Measurements from ENCODE around the gene CREB5.
A peak's percentile ranks its signal among the peaks of the same experiment; 100 is the strongest.

CREB5 gene

GRCh38 chr7:28474282-28474638 is 61.9 kb downstream of the CREB5 start:
- TF ChIP-seq CTCF (conservative IDR thresholded peaks at IDR 0.05; ENCODE audit: low read length): no peak
- H3K4me3 ChIP-seq (ENCODE audit: low read length): no peak overlapping the region
- DNase-seq (ENCODE audit: low read depth): peak; percentile 21

GRCh38 chr7:28474640-28475039 is 62.3 kb downstream of the CREB5 start:
- no peak overlapping the region for H3K4me3 ChIP-seq (ENCODE audit: low read length)
- DNase-seq (ENCODE audit: low read depth): no peak

GRCh38 chr7:28477041-28477442 is 64.7 kb downstream of the CREB5 start:
- no peak for DNase-seq (ENCODE audit: low read depth)
- TF ChIP-seq CTCF (conservative IDR thresholded peaks at IDR 0.05; ENCODE audit: low read length): no peak
- H3K4me3 ChIP-seq (ENCODE audit: low read length): no peak overlapping the region

More at GRCh38 chr7:28474640-28475039, 62.3 kb downstream of the CREB5 start:
- no peak for TF ChIP-seq CTCF (conservative IDR thresholded peaks at IDR 0.05; ENCODE audit: low read length)

- no peak for DNase-seq (ENCODE audit: low read depth)
- no peak overlapping the region for H3K4me3 ChIP-seq (ENCODE audit: low read length)
Measured at GRCh38 chr7:28478656-28479055, 66.3 kb downstream of the CREB5 start.

GRCh38 chr7:28479507-28479947 is 67.2 kb downstream of the CREB5 start:
- TF ChIP-seq CTCF (conservative IDR thresholded peaks at IDR 0.05; ENCODE audit: low read length): no peak
- H3K4me3 ChIP-seq (ENCODE audit: low read length): no peak overlapping the region
- no peak for DNase-seq (ENCODE audit: low read depth)

More at GRCh38 chr7:28478656-28479055, 66.3 kb downstream of the CREB5 start:
- TF ChIP-seq CTCF (conservative IDR thresholded peaks at IDR 0.05; ENCODE audit: low read length): no peak

GRCh38 chr7:28480595-28480994 is 68.3 kb downstream of the CREB5 start:
- TF ChIP-seq CTCF (conservative IDR thresholded peaks at IDR 0.05; ENCODE audit: low read length): no peak
- H3K4me3 ChIP-seq (ENCODE audit: low read length): no peak overlapping the region
- no peak for DNase-seq (ENCODE audit: low read depth)

- peak; percentile 42 for DNase-seq (ENCODE audit: low read depth)
- no peak for TF ChIP-seq CTCF (conservative IDR thresholded peaks at IDR 0.05; ENCODE audit: low read length)
- no peak overlapping the region for H3K4me3 ChIP-seq (ENCODE audit: low read length)
Measured at GRCh38 chr7:28481091-28481926, 69.0 kb downstream of the CREB5 start.
